Neutrophil (primary cell): Measurements from ENCODE around the gene SPTSSA.
"Not testable (repeated sequence)": the region's sequence is repeated elsewhere in the genome, so short reads cannot be mapped to it uniquely, and the experiment has no call there.

ENCODE experiments used
- H3K27ac ChIP-seq: fragments of 200-600 bp; sonication (generic); 2 replicates; pipeline ENCODE4 v1.5.1; 2016; ENCODE audit warnings: mild to moderate bottlenecking, moderate library complexity
- H3K27me3 ChIP-seq: fragments of 200-600 bp; sonication (generic); 2 replicates; pipeline ENCODE4 v1.6.0; 2016; ENCODE audit warnings: mild to moderate bottlenecking
- H3K36me3 ChIP-seq: fragments of 200-600 bp; sonication (generic); 2 replicates; pipeline ENCODE4 v1.5.1; 2017
- H3K4me1 ChIP-seq, 2 experiments: fragments of 200-600 bp in 1 of 2; sonication (generic) in 1 of 2; 1 replicate in 1 of 2; 2 replicates in 1 of 2; pipeline versions ENCODE4 v1.5.1 to v1.6.1; 2013 to 2016; ENCODE audit warnings: low read depth in 1 of 2, low read length in 1 of 2, mild to moderate bottlenecking in 1 of 2, moderate library complexity in 1 of 2; ENCODE audit not compliant: control insufficient read depth in 1 of 2, insufficient read depth in 1 of 2
- H3K4me3 ChIP-seq, 2 experiments: fragments of 200-600 bp in 1 of 2; sonication (generic) in 1 of 2; 1 replicate in 1 of 2; 2 replicates in 1 of 2; pipeline ENCODE4 v1.5.1; 2013 to 2016; ENCODE audit warnings: low read depth in 1 of 2, low read length in 1 of 2, mild to moderate bottlenecking in 1 of 2, moderate library complexity in 1 of 2
- H3K9me3 ChIP-seq: fragments of 200-600 bp; sonication (generic); 2 replicates; pipeline ENCODE4 v1.5.1; 2016
- CTCF ChIP-seq: fragments of 200-600 bp; sonication (generic); IDR thresholded peaks from 2 replicates; pipeline ENCODE4 v1.5.1; 2016; ENCODE audit warnings: antibody characterized with exemption

The SPTSSA gene

GRCh38 chr14:34462132-34462893 is at the start of gene SPTSSA:
Gene SPTSSA (minus strand): TSS chr14:34462240. CDS start chr14:34462207, 33 bp downstream.
- no peaks in the 10 kb centered on the region for H3K36me3 ChIP-seq
- no peaks in the 10 kb centered on the region for H3K9me3 ChIP-seq
- peaks cover 17 to 26% of the 10 kb centered on the region in 2 experiments for H3K4me1 ChIP-seq
- peak within 1 kb of the TSS; percentile 67 to 85 for H3K4me3 ChIP-seq
- H3K27ac ChIP-seq: peak within 1 kb of the TSS; percentile 63
- peak; percentile 16 for TF ChIP-seq CTCF
- peaks cover 8% of the 10 kb centered on the region for H3K27me3 ChIP-seq

- no peaks in the 10 kb centered on the region for H3K9me3 ChIP-seq
- H3K36me3 ChIP-seq: no peaks in the 10 kb centered on the region
- no peaks in the 10 kb centered on the region for H3K4me1 ChIP-seq
- H3K27me3 ChIP-seq: no peaks in the 10 kb centered on the region
- TF ChIP-seq CTCF: no peak
- H3K4me3 ChIP-seq: no peak overlapping the region
- H3K27ac ChIP-seq: no peak overlapping the region
Observed at GRCh38 chr14:34507884-34508283, 45.8 kb upstream of the SPTSSA start.

GRCh38 chr14:34507459-34507858 is 45.4 kb upstream of the SPTSSA start:
- H3K4me3 ChIP-seq: no peak overlapping the region
- no peaks in the 10 kb centered on the region for H3K9me3 ChIP-seq
- H3K27ac ChIP-seq: no peak overlapping the region
- H3K36me3 ChIP-seq: no peaks in the 10 kb centered on the region
- H3K4me1 ChIP-seq: no peaks in the 10 kb centered on the region
- H3K27me3 ChIP-seq: no peaks in the 10 kb centered on the region
- TF ChIP-seq CTCF: no peak

- H3K27me3 ChIP-seq, H3K4me3 ChIP-seq, H3K27ac ChIP-seq, H3K9me3 ChIP-seq, H3K36me3 ChIP-seq, H3K4me1 ChIP-seq: not testable (repeated sequence)
Observed at GRCh38 chr14:34505124-34505491, 43.1 kb upstream of the SPTSSA start.

- not testable (repeated sequence) for H3K9me3 ChIP-seq, H3K27me3 ChIP-seq, H3K36me3 ChIP-seq, H3K27ac ChIP-seq, H3K4me1 ChIP-seq, H3K4me3 ChIP-seq
Observed at GRCh38 chr14:34504027-34504426, 42.0 kb upstream of the SPTSSA start.

GRCh38 chr14:34502545-34503225 is 40.6 kb upstream of the SPTSSA start:
- no peak for TF ChIP-seq CTCF
- H3K27ac ChIP-seq: no peak overlapping the region

More at GRCh38 chr14:34502545-34503225, 40.6 kb upstream of the SPTSSA start:
- Histone ChIP-seq H3K4me1 (peaks cover 0 to under 1% of the 10 kb centered on the region in 2 experiments), H3K4me3 (no peak overlapping the region), H3K9me3 (no peaks in the 10 kb centered on the region), H3K27me3 (no peaks in the 10 kb centered on the region), H3K36me3 (no peaks in the 10 kb centered on the region)
